Fibroblast of gingiva (primary cell): ENCODE measurements around the gene FAM110D.
A peak's percentile ranks its signal among the peaks of the same experiment; 100 is the strongest.

Source experiments
- DNase-seq: peaks from one replicate; pipeline ENCODE4 v3.0.0-alpha.2; 2011; ENCODE audit warnings: low read depth

Gene FAM110D

DNA sequence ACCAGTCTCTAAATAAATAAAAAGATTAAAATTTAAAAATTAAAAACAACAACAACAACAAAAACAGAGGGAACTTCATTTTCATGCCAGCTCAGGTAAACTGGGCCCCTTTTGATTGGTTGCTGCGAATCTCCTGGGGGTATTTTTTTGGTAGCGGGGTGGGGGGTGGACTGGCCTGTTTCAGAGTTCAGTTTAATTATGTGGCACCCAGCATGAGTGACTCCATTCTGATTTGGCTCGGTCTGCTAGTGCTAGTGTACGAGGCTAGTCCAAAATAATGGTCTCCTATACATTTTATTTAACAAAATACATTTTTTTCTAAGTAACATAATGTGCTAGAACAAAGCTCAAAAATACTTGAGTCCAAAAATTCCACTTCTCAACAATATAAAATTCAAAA, 29.1 kb upstream of the FAM110D start:
- no peak for DNase-seq

DNA sequence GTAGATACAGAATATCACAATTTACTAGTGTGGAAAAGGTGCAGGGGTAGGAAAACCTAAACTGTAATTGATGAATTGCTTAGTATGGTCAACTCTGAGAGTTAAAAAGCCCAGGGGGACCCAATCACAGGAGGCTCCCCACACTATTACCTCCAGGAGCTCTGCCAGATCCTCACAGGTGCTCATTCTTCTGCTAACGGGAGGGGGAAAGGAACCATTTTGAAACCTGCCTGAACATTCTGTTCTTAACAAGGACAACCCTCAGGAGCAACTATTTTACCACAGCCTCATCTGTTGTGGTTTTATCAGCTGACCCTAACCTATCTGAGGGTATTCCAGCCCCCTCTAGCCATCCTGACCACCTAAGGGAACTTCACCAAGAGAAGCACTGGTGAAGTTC, 28.2 kb upstream of the FAM110D start:
- no peak for DNase-seq

DNA sequence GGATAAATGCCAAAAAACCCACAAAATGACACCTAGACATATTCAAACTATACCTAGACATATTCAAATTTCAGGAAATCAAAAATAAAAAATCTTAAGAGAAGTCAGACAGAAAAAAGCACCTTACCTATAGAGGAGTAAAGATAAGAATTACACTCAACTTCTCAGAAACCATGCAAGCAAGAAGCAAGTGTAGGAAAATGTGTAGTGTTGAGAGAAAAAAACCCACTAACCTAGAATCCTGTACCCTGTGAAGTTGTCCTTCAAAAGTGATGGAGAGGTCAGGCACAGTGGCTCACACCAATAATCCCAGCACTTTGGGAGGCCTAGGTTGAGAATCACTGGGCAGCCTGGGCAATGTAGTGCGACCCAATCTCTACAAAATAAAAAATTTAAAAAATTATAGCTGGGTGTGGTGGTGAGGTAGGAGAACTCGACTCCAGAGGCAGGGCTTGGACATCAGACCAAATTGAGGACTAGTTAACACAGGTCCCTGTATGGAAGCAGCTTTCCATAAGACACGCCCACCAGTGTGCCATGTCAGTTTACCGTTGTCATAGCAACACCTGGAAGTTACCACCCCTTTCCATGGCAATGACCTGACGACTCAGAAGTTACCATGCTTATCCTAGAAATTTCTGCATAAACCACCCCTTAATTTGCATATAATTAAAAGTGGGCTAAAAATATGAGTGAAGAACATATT, 26.6 kb upstream of the FAM110D start:
- DNase-seq: no peak

DNA sequence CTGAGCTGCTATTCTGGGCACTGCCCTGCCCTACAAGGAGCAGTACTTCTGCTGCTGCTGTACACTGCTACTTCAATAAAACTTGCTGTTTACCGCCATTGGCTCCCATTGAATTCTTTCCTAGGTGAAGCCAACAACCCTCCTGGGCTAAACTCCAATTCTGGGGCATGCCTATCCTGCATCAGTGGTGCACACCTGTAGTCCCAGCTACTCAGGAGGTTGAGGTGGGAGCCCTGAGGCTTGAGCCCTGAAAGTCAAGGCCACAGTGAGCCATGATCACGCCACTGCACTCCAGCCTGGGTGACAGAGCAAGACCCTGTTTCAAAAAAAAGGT, 26.1 kb upstream of the FAM110D start:
- DNase-seq: no peak

DNA sequence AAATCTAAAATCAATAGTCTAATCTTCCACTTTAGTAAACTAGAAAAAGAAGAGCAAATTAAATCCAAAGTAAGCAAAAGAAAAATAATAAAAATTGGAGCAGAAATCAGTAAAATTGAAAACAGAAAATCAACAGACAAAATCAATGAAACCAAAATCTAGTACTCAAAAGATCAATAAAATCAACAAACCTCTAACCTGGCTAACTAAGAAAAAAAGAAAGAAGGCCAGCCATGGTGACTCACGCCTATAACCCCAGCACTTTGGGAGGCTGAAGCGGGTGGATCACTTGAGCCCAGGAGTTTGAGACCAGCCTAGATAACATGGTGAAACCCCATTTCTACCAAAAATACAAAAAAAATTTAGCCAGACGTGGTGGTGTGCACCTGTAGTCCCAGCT, 24.4 kb upstream of the FAM110D start:
- DNase-seq: no peak

DNA sequence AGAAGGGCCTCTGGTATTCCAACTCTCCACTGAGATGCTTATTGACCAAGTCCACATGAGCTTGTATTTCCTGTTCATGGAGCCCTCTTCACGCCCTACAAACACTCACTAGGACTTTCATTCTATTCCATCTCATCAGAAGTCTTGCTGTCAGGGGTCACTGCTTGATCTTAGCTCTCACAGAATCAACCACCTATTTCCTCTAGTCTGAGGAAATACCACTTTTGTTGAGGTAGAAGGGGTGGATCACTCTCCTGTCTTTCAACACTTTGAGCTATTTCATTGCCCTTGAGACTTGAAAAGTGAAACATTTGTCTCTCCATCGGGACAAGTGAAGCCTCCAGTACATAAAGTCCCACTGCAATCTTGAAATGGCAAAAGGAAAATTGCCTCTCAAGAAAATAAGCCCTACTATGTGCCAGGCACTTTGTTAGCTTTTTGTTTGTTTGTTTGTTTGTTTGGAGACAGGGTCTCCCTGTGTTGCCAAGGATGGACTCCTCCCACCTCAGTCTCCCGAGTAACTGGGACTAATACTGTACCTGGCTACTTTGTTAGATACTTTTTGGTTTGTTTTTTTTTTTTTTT, 19.8 kb upstream of the FAM110D start:
- DNase-seq: no peak

DNA sequence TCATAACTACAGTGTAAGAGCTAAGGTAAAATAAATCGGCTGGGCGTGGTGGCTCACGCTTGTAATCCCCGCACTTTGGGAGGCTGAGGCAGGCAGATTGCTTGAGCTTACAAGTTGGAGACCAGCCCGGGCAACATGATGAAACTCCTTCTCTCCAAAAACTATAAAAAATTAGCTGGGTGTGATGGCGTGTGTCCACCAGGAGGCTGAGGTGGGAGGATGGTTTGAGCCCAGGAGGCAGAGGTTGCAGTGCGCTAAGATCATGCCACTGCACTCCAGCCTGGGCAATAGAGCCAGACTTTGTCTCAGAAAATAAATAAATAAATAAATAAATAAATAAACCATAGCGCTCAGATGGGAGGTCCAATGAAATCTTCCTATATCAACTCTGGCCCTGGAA, 16.7 kb upstream of the FAM110D start:
- DNase-seq: no peak

DNA sequence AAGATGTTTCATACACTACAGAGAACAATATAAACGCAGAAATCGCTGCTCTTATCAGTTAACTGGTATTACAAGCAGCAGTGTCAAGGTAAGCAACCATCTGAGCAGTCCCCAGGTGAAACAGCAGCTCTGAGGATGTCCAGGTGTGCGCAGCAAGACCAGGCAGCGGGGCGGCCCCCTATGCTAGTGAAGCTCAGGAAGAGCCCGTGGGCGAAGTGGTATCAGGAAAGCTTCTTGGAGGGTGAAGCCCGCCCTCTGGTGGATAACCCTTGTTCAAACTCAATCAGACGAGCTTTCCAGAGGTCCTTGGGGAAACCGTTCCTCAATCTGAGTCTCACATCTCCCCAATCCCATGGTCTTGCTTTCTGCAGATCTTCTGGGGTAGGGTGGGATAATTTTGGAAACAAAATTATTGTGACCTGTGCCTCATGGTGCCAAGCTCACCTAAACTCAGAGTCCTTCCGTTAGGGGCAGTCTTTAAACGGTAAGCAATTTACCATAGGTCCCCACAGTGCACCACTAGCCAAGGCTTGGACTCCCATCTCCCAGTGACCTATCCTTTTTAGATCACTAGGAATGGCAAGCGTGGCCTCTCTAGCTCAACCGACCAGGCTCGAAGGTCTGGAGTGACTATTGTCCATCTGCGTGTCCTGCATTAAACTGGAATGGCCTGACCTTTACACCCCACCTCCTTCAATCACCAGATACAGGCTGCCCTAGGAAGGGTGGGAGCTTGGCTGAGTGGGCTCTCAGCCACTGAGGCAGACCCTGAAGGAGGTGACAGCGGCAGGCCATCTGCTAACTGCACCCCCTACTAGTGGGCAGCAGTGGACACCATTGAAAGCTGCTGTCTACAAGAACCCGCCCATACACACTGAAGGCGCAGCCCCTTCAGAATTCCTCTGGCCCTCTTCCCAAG, 13.6 kb upstream of the FAM110D start:
- peak; percentile 67 for DNase-seq

DNA sequence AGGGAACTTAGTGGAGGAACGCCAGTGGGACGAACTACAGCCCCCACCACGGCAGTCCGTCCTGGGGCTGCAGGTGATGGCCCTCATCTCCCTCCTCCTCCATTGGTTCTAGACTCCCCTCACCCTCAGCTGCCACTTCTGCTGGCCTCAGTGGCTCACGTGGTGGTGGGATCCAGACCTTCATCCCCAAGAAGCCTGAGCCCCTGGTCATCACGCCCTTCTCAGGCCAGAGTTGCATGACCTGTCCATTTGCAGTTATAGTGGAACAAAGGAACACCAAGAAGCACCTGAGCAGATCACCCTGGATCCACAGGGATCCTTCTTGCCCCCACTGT, 13.0 kb upstream of the FAM110D start:
- DNase-seq: no peak

DNA sequence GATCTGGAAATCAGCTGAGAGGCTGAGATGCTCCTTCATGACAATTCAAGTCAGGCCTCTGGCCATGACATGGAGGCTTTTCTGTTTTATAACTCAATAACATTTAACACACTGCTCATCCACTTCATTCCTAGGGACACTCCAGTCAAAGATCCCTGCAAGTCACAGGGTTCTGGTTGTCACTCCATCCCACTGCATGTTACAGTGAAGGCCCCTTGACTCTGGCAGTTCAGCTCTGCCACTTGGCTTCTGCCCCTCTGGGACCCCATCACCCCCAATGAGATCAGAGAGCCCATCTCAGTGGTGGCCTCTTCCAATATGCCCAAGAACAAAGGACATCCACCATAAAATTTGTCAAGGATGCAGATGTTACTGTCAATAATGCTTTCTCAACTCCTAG, 10.0 kb upstream of the FAM110D start:
- no peak for DNase-seq

DNA sequence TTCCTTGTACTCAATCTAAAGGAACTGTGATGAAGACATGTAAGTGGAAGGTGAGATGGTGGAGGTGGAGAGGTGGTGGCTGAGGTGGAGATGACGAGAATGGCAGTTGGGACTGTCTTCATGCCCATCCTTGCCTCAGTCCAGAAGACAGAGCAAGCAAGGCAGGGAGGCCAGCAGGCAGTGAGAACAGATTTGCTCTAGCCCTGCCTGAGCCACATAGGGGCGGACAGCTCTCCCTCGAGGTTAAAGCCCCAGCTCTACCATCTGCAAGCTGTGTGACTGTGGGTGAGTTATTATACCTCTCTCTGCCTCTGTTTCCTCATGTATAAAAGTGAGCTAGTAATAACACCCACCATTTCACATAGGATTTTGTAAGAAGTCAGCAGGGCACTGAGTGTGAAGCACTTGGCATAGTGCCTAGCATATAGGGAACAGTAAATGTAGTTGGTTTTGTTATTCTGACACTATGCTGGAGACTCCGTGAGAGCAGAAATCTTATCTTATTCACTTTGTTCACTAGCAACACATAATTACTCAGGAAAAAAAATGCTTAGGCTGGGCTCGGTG, 4.8 kb upstream of the FAM110D start:
- no peak for DNase-seq

DNA sequence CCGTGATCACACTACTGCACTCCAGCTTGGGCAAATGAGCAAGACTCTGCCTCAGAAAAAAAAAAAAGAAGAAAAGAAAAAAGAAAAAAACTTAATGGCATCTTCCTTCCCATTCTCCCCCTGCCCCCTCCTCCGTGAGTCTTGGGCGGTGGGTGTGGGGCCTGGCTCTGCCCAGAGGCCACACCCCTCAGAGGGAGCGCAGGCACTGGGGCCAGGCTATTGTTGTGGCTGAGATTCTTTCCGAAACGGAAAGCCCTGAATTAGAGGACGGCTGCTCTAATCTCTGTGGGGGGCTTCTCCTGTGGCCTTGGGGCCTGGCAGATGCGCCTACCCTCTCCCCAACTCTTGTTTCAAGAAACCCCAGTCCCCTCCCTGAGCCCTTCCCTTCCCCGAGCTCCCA, 4.1 kb upstream of the FAM110D start:
- no peak for DNase-seq

DNA sequence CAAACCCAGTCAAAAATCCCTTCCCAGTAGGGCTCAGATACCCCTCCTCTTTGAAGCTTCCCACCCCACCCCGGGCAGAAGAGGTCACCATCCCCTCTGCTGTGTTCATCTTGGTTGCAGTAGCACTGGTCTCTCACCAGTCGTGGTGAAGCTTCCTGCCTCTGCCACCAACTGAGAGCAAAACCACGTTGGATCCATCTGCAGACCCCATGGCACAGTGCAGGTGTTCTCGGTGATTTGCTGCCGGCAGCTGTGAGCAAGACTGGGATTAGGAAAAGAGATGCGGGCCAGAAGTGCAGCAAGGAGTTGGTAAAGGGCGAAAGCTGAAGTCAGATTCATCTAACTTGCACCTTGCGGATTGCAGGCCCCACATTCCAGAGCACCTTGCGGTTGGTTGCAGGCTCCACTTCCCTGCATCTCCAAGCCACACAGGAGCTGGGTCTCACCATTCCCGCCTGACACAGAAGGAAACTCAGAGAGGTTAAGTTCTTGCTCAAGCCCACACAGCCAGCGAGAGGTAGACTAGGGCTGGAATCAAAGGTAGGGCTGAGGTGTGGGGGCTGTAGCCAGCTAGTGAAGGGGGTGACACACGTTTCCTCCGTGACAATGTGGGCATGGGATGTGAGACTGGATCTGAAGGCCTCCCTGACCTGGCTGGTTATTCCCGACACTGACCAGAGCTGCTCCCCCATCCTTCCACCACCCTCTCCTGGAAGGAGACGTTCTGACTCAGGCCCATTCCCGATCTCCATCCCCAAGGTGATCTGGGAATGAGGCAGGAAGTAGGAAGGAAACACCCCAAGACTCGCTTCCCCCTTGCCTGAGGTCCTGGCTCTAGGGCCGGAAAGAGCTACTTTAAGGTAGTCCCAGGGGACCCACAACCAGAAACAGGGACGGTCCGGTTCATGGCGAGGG, 3.3 kb upstream of the FAM110D start:
- DNase-seq: no peak

DNA sequence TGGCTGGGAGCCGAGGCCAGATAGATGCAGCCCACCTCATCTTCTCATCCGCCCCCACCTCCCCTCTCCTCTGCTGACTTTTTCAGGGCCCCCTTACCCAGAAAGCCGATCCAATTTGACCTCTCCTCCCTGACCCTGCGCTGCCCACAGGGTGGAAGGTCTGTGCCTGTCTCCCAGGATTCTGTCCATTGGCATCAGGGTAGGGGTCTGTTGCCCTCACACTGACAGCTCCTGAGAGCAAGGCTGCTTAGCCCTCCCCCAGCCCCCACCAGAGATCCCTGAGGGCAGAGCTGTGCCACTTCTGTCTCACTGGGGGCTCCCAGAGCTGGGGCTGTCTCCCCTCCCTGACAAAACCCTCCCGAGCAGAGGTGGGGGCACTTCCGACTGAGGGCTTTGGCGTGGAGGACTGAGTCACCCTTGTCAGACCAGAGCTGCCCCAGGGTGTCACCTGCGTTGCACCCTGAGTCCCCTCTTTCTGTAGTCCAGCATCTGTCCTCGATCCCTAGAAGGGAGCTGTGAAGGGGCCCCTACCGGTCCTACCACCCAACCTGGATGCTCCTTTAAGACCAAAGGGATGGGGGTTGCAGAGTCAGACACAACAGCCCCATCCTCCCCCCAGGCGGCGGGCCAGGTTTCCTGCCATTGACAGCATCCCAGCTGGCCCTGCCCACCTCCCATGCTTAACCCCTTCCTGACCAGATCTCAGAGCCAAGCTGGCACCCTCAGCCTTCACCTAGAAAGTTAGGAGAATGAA, 2.4 kb upstream of the FAM110D start:
- DNase-seq: no peak

DNA sequence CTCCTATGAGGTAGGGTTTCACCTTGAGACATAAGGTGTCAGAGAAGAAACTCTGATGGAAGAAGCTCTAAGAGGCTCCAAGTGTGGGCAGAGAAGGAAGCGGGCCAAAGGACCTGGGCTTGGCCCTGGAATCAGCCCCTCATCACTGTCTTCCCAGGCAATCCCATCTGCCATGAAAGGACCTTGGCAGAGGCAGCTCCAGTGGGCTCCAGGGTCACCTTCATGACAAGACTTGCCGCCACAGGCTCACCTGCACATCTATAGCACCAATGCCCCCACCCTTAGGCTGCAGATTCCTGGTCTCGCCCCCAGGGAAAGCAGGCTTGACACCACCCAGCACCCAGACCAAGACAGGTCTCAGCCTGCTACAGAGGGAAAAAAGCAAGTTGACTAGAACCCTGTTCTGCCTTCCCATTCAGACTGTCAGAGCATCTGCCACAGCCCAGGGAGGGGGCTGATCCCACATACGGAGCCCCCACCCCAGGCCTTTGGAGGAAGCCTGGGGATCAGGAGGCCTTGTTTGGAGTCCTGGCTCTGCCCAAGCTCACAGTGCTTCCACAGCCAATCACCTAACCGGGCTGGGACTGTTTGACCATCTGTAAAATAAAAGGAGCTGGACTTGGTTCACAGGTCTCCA, 490 bp upstream of the FAM110D start:
- no peak for DNase-seq

DNA sequence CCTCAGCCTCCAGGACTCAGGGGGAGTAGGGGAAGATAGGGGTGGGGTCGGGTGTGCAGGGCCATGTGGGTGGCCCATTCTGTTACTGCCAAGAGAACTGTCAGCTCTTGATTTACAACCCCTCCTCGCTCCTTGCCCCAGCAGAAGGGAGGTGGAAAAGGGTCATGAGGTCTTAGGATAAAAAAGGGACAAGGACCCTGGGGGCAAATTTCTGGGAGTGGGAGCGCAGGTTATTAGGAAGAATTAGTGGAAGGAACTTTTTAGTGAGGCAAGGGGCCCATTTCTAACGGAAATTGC, 812 bp downstream of the FAM110D start:
- DNase-seq: no peak

DNA sequence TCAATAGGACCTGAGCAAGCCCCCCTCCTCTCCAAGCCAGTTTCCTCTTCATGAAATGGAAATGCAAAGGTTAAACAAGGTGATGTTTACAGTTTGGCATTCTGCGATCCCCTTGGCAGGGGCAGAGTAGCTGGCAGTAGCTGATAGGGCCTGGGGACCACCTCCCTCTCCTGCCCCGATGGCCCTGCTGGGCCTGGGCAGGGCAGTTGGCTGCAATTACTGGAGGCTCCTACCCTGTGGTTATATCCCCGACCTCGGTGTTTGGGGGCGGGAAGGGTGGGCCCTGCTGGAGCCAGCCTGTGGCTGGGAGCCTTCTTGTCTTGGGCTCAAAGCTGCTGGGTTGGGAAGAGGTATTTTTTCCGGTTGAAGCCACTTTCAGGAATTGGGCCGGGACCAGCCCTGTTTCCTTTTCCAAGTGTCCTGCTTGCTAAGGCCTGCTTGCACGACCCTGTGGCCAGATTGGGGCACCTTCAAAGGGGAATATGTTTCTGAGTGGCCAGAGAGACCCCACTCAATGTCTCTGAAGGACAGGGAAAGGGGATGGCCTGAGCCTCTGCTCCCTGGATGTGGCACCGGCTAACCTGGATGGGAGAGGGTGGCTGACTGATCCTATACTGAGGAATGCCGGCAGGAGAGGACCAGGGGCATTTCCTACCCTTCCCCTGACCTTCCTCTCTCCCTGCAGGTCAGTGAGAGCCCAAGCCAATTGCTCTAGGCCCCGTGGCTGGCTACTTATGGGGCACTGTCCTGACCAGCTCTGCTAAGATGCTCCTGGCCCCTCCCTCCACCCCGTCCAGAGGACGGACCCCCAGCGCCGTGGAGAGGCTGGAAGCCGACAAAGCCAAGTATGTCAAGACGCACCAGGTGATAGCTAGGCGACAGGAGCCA, 1.9 kb downstream of the FAM110D start:
- no peak for DNase-seq

DNA sequence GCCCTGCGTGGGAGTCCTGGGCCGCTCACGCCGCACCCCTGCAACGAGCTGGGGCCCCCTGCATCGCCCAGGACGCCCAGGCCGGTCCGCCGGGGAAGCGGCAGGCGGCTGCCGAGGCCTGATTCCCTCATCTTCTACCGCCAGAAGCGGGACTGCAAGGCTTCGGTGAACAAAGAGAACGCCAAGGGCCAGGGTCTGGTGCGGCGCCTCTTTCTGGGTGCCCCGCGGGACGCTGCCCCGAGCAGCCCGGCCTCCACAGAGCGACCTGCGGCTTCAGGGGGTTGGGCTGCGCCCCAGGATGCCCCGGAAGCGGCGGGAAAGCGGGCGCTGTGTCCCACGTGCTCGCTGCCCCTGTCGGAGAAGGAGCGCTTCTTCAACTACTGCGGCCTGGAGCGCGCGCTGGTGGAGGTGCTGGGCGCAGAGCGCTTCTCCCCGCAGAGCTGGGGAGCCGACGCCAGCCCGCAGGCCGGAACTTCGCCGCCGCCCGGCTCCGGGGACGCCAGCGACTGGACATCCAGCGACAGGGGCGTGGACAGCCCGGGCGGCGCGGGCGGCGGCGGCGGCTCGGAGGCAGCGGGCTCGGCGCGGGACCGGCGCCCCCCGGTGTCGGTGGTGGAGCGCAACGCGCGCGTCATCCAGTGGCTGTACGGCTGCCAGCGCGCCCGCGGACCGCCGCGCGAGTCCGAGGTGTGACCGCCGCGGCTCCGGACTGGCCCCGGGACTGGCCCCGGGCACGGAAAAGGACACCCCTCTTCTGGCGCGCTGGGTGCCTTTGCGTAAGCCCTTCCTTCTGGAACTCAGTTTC, 2.7 kb downstream of the FAM110D start:
- peak; percentile 42 for DNase-seq

DNA sequence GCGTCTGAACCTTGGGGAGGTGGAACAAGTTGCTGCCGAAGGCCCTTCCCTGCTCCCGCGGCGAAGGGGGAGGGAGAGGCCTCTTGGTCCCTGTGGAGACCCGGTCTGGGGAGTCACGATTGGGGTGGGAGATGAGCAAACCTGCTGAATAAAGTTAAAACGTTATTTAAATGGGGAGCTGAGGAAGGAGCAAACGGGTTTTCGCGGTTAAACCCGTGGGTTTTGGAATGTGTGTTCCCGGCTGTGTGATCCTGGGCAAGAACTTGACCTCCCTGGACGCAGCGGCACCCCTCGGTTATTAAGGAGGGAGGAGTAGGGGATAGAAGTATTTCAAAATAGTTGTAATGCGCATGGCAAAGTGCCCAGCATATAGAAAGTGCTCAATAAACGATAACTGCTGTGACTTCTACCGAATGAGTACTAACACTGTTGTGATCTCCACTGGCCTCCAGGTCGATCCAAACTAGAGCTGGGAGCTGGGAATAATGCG, 3.4 kb downstream of the FAM110D start:
- no peak for DNase-seq
